Transverse colon (tissue), 4 donors: ENCODE measurements around the gene PDSS2. TPM values are rescaled to one million over a fixed set of nuclear protein-coding genes. Genes with fewer than 3 reads are reported as not detected.

Experiments used
- DNase-seq: peaks from one replicate; pipeline ENCODE4 v3.0.0-alpha.2; 2019
- H3K27ac ChIP-seq, 4 donors: fragments of 200-600 bp; sonication (generic); 2 replicates each; pipeline ENCODE4 v1.5.1; 2016 to 2018; ENCODE audit warnings: inconsistent platforms in 4 of 4
- H3K27me3 ChIP-seq: fragments of 200-600 bp; sonication (generic); 2 replicates; pipeline ENCODE4 v1.5.1; 2017; ENCODE audit warnings: inconsistent platforms
- H3K36me3 ChIP-seq, 4 donors: fragments of 200-600 bp; sonication (generic); 2 replicates each; pipeline ENCODE4 v1.5.1; 2017 to 2019; ENCODE audit warnings: inconsistent platforms in 4 of 4
- H3K4me1 ChIP-seq, 4 donors: fragments of 200-600 bp; sonication (generic); 2 replicates each; pipeline ENCODE4 v1.5.1; 2017 to 2020; ENCODE audit warnings: inconsistent platforms in 4 of 4
- H3K4me3 ChIP-seq, 4 donors: fragments of 200-600 bp; sonication (generic); 1 replicate in 1 of 4; 2 replicates in 3 of 4; pipeline versions ENCODE4 v1.5.1 to v1.6.1; 2017 to 2019; ENCODE audit warnings: inconsistent platforms in 4 of 4
- H3K9me3 ChIP-seq, 2 donors: fragments of 200-600 bp; sonication (generic); 2 replicates each; pipeline ENCODE4 v1.5.1; 2017 to 2019; ENCODE audit warnings: inconsistent platforms in 2 of 2
- CTCF ChIP-seq, 5 experiments: fragments of 200-600 bp in 3 of 5; fragments of 450-650 bp in 2 of 5; sonication (generic) in 3 of 5; IDR thresholded peaks; 1 replicate in 2 of 5; 2 replicates in 3 of 5; pipeline ENCODE4 v1.5.1; 2016 to 2017; ENCODE audit warnings: antibody characterized with exemption in 5 of 5, inconsistent platforms in 3 of 5, mild to moderate bottlenecking in 2 of 5, moderate library complexity in 1 of 5
- EP300 ChIP-seq: sonication (generic); formaldehyde crosslinking; IDR thresholded peaks from one replicate; pipeline ENCODE4 v1.6.1; 2017; ENCODE audit warnings: antibody characterized with exemption, low read depth
- POLR2A ChIP-seq: fragments of 450-650 bp; IDR thresholded peaks from one replicate; pipeline ENCODE4 v1.6.1; 2016; ENCODE audit warnings: antibody characterized with exemption, mild to moderate bottlenecking, moderate library complexity
- POLR2AphosphoS5 ChIP-seq, 3 donors: sonication (generic); formaldehyde crosslinking; IDR thresholded peaks; one replicate each; pipeline ENCODE4 v1.6.1; 2016; ENCODE audit warnings: antibody characterized with exemption in 3 of 3
- WGBS, 2 donors: methylation state at CpG; one replicate each; pipeline ENCODE4 v1.1.5; 2018; ENCODE audit warnings: low coverage in 1 of 2; 5-methylcytosine and 5-hydroxymethylcytosine counted together
- in situ Hi-C, 4 donors: fragments of 200-750 bp; cut with MboI; loops; one replicate each; pipeline versions ENCODE4 v1.15.0 to v1.15.1; 2017; ENCODE audit warnings: low sequenced_read_pairs in 3 of 4, low pct_ligation_motif_present in 1 of 4, low pct_unique_long_range_greater_than_20kb in 1 of 4
- intact Hi-C: fragments of 100-400 bp; cut with DNase I; formaldehyde crosslinking; loops from one replicate; pipeline ENCODE4 v1.15.1; 2023; ENCODE audit warnings: low total_unique reads
- total RNA-seq, 4 donors: library from RNA; depleted of rRNA; stranded (reverse); fragments of >200 nt; gene quantifications; one replicate each; pipeline ENCODE4 v1.1.0, GENCODE V29; 2016

Gene PDSS2
- total RNA-seq, 4 donors from 2014 or later = 3.0 to 32.5 (median 15.6) TPM

GRCh38 chr6:107448776-107449175, 10.6 kb downstream of the PDSS2 start:
- H3K9me3 ChIP-seq = peaks cover 15 to 18% of the 10 kb centered on the region in 2 donors
- peaks cover 0 to 5% (median 0%) of the 10 kb centered on the region in 4 donors for H3K4me1 ChIP-seq
- no peaks in the 10 kb centered on the region for H3K27me3 ChIP-seq
- TF ChIP-seq EP300 (no peak), POLR2A (no peak), CTCF (IDR thresholded peaks at IDR 0.05) (no peak), POLR2AphosphoS5 (IDR thresholded peaks at IDR 0.05) (no peak)
- H3K27ac ChIP-seq = no peak overlapping the region
- H3K4me3 ChIP-seq = no peak overlapping the region
- WGBS, 2 donors = 53 to 86% methylated on average over 1 of the region's 1 CpG
- DNase-seq = no peak
- in situ Hi-C loops = no loop called here
- intact Hi-C loops = no loop called here
- H3K36me3 ChIP-seq = peaks cover 0 to 4% (median 0%) of the 10 kb centered on the region in 4 donors

DNA sequence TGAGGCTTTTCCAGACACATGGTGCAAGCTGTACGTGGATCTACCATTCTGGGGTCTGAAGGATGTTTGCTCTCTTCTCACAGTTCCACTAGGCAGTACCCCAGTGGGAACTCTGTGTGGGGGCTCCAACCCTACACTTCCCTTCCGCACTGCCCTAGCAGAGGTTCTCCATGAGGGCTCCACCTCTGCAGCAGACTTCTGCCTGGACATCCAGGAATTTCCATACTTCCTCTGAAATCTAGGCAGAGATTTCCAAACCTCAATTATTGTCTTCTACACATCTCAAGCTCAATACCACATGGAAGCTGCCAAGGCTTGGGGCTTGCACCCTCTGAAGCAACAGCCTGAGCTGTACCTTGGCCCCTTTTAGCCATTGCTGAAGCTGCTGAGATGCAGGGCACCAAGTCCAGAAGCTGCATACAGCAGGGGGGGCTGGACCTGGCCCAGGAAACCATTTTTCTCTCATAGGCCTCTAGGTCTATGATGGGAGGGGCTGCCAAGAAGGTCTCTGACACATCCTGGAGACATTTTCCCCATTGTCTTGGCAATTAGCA, 11.6 kb downstream of the PDSS2 start:
- H3K4me1 ChIP-seq = peaks cover 0 to 5% (median 0%) of the 10 kb centered on the region in 4 donors
- 98 to 100% methylated on average over 1 to 2 of the region's 2 CpGs for WGBS, 2 donors
- TF ChIP-seq POLR2AphosphoS5 (IDR thresholded peaks at IDR 0.05) (no peak), POLR2A (no peak), EP300 (no peak), CTCF (IDR thresholded peaks at IDR 0.05) (no peak)
- H3K9me3 ChIP-seq = peaks cover 15 to 18% of the 10 kb centered on the region in 2 donors
- peaks cover 0 to 4% (median 0%) of the 10 kb centered on the region in 4 donors for H3K36me3 ChIP-seq
- no peak overlapping the region for H3K4me3 ChIP-seq
- intact Hi-C loops = no loop called here
- DNase-seq = no peak
- H3K27ac ChIP-seq = no peak overlapping the region
- in situ Hi-C loops = no loop called here
- H3K27me3 ChIP-seq = no peaks in the 10 kb centered on the region

DNA sequence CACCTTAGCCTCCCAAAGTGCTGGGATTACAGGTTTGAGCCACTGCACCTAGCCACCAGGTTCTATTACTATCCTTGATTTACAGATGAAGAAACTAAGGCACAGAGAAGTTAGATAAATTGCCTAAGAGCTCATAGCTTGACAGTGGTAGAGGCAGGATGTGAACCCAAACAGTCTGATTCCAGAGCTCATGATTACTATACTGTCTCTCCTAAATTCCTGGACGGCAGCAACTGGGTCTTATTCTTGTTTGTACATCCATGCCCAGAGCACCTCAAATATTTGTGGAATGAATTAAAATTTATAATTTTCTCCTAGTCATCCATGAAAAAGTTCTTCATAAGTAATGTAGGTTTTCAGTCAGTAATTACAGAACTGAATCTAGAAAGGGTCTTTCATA, 15.1 kb downstream of the PDSS2 start:
- no peaks in the 10 kb centered on the region for H3K27me3 ChIP-seq
- TF ChIP-seq CTCF (IDR thresholded peaks at IDR 0.05) (no peak), POLR2A (no peak), EP300 (no peak)
- DNase-seq = no peak
- no peaks in the 10 kb centered on the region for H3K4me1 ChIP-seq
- peaks cover 0 to 4% (median 0%) of the 10 kb centered on the region in 4 donors for H3K36me3 ChIP-seq
- in situ Hi-C loops (no loop called here), intact Hi-C loops (no loop called here)
- WGBS, 2 donors = 100% methylated on average over 1 of the region's 1 CpG; no CpG with 5 or more reads in 1 of the 2 donors
- no peak overlapping the region for H3K4me3 ChIP-seq
- H3K27ac ChIP-seq = no peak overlapping the region
- H3K9me3 ChIP-seq = peaks cover 15 to 18% of the 10 kb centered on the region in 2 donors

DNA sequence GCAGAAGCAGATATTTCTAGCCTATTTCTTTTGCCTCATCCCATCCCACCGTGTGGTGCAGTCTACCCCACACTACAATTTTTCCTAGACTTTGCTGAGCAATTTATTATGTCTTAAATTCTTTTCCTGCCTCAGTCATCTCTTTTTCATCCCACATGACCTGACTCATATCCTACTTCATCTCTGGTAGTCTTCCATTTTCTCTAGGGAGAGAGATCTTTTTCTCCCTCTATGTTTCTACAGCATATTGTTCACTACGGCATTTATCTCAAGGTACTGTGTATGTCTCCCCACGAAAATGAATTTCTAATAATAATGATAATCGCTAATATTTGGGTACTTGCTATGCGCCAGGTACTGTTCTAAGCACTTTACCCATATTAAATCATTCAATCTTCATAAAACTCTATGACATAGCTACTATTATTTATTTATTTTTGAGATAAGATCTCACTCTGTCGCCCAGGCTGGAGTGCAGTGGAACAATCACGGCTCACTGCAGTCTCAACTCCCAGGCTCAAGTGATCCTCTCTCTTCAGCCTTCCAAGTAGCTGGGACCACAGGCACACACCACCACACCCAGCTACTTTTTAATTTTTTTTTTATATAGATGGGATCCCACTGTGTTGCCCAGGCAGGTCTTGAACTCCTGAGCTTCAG, 15.6 kb downstream of the PDSS2 start:
- H3K4me3 ChIP-seq = no peak overlapping the region
- H3K4me1 ChIP-seq = no peaks in the 10 kb centered on the region
- H3K36me3 ChIP-seq = peaks cover 0 to 4% (median 0%) of the 10 kb centered on the region in 4 donors
- TF ChIP-seq CTCF (IDR thresholded peaks at IDR 0.05) (no peak), POLR2AphosphoS5 (IDR thresholded peaks at IDR 0.05) (no peak), EP300 (no peak), POLR2A (no peak)
- no peaks in the 10 kb centered on the region for H3K27me3 ChIP-seq
- no peak for DNase-seq
- peaks cover 15 to 17% of the 10 kb centered on the region in 2 donors for H3K9me3 ChIP-seq
- intact Hi-C loops = no loop called here
- H3K27ac ChIP-seq = no peak overlapping the region
- in situ Hi-C loops = no loop called here
- whole genome bisulfite sequencing, 2 donors = 91 to 92% methylated on average over 7 of the region's 7 CpGs
